GM18858 (cell line): ENCODE measurements around the gene IFI16.
"Not testable (repeated sequence)": the region's sequence is repeated elsewhere in the genome, so short reads cannot be mapped to it uniquely, and the experiment has no call there.

Experiments
- ATAC-seq: cut with Tn5 transposase; IDR thresholded peaks from one replicate; pipeline ENCODE4 v1.9.1; 2021; ENCODE audit not compliant: unreplicated experiment

Gene IFI16

GRCh38 chr1:159090286-159091179 is 80.8 kb downstream of the IFI16 start:
- no peak for ATAC-seq

- no peak for ATAC-seq
Observed at GRCh38 chr1:159091180-159091560, 81.5 kb downstream of the IFI16 start.

GRCh38 chr1:159091607-159092031 is 81.9 kb downstream of the IFI16 start:
- ATAC-seq, result no peak

- no peak for ATAC-seq
Observed at GRCh38 chr1:159092036-159092760, 82.5 kb downstream of the IFI16 start.

GRCh38 chr1:159098596-159098995 is 88.9 kb downstream of the IFI16 start:
- ATAC-seq, result no peak

GRCh38 chr1:159100589-159100988 is 90.9 kb downstream of the IFI16 start:
- no peak for ATAC-seq

- not testable (repeated sequence) for ATAC-seq
Observed at GRCh38 chr1:159103021-159103420, 93.3 kb downstream of the IFI16 start.
